D721Med (cell line): ENCODE results near the gene UGT2B15.
A peak's percentile ranks its signal among the peaks of the same experiment; 100 is the strongest.
"Not testable (repeated sequence)": the region's sequence is repeated elsewhere in the genome, so short reads cannot be mapped to it uniquely, and the experiment has no call there.

Experiments
- DNase-seq: peaks from one replicate; pipeline ENCODE4 v3.0.0; 2011; ENCODE audit warnings: low spot score; ENCODE audit not compliant: insufficient read length
- FAIRE-seq: peaks from 2 replicates; lab custom pipeline; 2011; peaks lifted over from hg19 to GRCh38; lab: Jason Lieb, UNC
- TF ChIP-seq, protein P1 (sequence below): IDR thresholded peaks from 2 replicates; pipeline ENCODE4 v1.5.1; 2012; ENCODE audit warnings: mild to moderate bottlenecking, control low read depth; ENCODE audit not compliant: insufficient read depth; ENCODE audit errors: missing control alignments

UGT2B15 gene

DNA sequence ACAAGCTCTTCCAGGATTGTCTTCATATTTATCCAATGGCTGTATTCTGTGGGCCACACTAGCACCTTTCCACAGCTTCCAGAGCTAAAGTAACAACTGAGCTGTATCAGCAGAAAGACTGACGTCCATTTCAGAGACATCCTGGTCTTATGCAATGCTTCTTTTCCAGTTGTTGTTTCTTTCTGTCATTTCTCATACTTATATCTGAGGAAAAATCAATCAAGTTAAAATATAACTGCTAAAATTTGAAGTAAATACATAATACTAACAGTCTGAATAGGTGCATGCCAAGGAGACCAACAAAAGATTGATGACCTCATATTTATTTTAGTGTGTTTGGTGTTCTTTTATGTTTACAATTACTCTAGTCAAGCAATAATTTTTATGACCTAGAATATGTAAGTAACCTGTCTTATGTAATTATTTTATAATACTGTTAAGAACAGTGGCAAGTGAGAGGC is at the start of gene UGT2B15:
UGT2B15 (minus strand) TSS at position 174 of the 461 bp plus-strand sequence; CDS start at position 140, 34 bp downstream.
- FAIRE-seq, result not testable (repeated sequence)

DNA sequence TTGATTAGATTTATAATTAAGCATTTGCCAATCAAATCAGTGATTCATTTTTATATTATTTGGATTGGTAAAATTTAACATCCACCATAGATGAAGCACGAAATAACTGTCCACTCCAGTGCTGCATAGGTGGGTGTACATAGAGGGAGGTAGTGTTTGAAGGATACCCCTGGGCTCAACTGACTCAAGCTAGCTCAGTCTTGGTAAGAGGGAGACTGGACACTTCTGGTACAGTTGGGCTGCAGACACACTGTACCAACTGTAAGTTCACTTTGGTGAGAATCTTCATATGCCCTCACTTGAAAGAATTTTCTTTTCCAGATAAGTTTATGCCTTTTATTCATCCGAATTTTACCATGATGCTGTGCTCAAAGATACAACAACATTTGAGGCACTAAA is 48.6 kb upstream of the UGT2B15 start:
- DNase-seq (no peak), FAIRE-seq (no peak)
- TF ChIP-seq, protein P1, sequence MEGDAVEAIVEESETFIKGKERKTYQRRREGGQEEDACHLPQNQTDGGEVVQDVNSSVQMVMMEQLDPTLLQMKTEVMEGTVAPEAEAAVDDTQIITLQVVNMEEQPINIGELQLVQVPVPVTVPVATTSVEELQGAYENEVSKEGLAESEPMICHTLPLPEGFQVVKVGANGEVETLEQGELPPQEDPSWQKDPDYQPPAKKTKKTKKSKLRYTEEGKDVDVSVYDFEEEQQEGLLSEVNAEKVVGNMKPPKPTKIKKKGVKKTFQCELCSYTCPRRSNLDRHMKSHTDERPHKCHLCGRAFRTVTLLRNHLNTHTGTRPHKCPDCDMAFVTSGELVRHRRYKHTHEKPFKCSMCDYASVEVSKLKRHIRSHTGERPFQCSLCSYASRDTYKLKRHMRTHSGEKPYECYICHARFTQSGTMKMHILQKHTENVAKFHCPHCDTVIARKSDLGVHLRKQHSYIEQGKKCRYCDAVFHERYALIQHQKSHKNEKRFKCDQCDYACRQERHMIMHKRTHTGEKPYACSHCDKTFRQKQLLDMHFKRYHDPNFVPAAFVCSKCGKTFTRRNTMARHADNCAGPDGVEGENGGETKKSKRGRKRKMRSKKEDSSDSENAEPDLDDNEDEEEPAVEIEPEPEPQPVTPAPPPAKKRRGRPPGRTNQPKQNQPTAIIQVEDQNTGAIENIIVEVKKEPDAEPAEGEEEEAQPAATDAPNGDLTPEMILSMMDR, result no peak

More for the DNA sequence above, at the start of gene UGT2B15:
- not testable (repeated sequence) for DNase-seq

DNA sequence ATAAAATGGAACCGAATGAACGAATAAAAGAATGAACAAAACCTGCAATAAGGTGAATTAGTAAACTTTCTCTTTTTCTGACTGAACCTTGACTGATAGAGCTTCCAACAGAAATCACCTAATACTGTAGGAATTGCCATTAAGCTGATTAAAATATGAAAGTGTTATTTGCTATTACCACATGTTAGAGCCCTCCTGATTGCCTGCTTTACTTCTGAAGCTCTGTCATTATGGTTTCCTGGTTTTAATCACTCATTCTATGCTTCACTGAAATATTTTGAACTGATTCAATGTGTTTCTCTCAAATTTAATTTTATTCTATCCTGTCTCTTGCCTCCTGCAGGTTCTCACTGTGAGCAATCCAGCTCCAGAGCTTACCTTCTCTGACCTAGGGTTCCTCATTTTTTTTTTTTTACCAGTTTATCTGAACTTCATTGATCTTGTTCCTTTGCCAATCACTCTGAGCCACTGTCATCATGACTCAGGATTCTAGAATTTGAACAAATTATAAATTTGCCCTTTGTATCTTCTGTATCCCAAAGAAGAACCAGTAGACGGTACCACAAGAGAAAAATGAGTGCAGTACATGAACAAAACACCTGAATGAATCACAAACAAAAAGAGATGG is 48.1 kb upstream of the UGT2B15 start:
- no peak for DNase-seq
- TF ChIP-seq, protein P1, result no peak
- peak; percentile 48 for FAIRE-seq

DNA sequence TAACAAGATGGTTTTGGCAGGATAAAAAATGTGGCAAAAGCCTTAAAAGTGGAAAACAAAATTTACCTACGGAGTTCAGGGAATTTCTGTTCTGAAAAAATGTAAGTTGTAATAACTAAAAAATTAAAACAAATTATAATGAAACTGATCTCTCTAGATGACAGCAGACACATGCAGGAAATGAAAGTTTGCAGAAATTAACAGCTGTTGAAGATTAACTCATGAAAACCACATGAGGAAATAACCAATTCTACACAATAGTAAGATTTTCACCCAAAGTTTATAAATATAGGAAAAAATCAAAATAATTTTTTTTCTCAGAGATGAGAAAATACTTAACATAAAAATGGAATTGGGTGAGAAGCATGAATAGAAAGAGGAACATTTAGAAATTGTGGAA is 47.5 kb upstream of the UGT2B15 start:
- TF ChIP-seq, protein P1, result no peak
- no peak for DNase-seq
- FAIRE-seq, result no peak

DNA sequence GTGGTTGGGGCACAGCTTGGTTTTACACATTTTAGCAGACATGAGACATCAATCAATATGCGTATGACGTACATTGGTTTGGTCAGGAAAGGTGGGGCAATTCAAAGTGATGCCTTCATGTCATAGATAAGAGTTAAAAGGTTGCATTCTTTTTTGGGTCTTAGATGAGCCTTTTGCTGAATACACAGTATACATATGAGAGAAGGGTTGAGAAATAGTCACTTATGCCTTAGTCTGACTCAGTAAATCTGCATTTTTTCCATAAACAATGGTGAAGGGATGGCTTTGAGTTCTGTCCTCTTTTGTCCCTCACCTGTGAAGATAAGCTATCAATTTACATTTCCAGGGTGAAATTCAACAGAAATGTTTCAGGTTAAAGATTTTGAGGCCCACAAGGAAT is 43.9 kb upstream of the UGT2B15 start:
- DNase-seq (no peak), FAIRE-seq (no peak)
- TF ChIP-seq, protein P1, result no peak

DNA sequence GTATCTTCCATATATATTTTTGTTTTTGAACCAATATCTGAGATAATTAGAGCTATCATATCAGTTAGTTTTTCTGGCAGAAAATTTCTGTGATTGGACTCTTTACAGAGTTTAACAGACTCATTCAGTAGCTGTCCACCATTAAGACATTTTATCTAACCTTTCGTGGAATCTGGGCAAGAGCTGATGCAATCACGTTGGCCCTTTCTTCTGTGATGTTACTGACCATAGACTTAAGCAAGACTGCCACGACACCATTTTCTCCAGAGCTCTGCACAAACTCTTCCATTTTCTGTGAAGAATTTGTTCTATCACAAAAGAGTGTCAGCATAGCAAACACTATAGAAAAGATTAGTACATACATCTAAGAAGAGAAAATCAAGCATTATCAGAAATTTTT is 41.8 kb upstream of the UGT2B15 start:
- FAIRE-seq (no peak), DNase-seq (no peak)
- TF ChIP-seq, protein P1, result no peak

DNA sequence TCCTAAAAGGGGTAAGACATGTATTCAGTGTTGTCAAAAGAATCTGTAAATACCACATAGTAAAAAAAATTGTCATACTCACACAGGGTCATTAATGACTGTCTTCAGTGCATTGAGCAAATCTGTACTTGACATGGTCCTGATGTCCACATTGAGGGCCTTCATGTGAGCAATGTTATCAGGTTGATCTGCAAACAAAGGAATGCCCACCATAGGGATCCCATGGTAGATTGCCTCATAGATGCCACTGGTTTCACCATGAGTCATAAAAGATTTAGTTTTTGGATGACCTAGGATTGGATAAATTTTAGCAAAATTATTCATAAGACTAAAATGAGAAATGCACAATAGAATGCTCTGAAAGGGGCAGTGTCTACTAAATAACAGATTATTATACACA is 38.1 kb upstream of the UGT2B15 start:
- no peak for FAIRE-seq
- TF ChIP-seq, protein P1, result no peak
- DNase-seq, result no peak

DNA sequence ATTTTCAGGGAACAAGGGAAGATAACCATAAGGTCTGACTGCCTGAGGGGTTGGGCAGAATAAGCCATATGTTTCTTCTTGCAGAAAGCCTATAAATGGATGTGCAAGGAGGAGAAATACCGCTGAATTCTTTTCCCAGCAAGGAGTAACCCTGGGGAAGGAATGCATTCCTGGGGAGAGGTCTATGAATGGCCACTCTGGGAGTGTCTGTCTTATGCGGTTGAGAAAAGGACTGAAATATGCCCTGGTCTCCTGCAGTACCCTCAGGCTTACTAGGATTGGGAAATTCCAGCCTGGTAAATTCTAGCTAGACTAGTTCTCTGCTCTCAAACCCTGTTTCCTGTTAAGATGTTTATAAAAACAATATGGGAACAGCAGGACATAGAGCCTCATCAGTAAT is 32.7 kb upstream of the UGT2B15 start:
- FAIRE-seq, DNase-seq: not testable (repeated sequence)
